ENCODE data around the gene FMO1. TPM values are rescaled to one million over a fixed set of nuclear protein-coding genes. Genes with fewer than 3 reads are reported as not detected.
A peak's percentile ranks its signal among the peaks of the same experiment; 100 is the strongest.

The FMO1 gene
- total RNA-seq, 1 donor from 2014 or later: 3.6 TPM

DNA sequence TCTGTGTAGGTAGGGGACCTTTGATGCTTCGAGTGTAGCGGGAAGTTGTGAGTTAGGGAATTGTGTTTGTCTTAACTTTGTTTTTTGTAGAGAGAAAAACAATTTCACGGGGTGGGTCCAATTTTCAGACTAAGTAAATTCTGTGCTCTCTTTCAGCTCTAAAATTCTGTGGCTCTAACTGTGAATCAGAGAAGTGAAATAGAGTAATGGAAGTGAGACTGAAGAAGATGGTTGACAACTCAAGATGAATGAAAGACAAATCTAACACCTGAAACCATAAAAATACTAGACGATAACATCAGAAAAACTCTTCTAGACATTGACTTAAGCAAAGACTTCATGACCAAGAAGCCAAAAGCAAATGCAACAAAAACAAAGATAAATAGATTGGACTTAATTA lies 4.4 kb upstream of the FMO1 start:
- peaks cover 9% of the 10 kb centered on the region for H3K36me3 Mint-ChIP-seq (ENCODE audit: unreplicated experiment)
- no peak overlapping the region for H3K27ac Mint-ChIP-seq (ENCODE audit: unreplicated experiment)
- peaks cover 3% of the 10 kb centered on the region for H3K4me1 Mint-ChIP-seq (ENCODE audit: unreplicated experiment)
- TF ChIP-seq, protein P1, sequence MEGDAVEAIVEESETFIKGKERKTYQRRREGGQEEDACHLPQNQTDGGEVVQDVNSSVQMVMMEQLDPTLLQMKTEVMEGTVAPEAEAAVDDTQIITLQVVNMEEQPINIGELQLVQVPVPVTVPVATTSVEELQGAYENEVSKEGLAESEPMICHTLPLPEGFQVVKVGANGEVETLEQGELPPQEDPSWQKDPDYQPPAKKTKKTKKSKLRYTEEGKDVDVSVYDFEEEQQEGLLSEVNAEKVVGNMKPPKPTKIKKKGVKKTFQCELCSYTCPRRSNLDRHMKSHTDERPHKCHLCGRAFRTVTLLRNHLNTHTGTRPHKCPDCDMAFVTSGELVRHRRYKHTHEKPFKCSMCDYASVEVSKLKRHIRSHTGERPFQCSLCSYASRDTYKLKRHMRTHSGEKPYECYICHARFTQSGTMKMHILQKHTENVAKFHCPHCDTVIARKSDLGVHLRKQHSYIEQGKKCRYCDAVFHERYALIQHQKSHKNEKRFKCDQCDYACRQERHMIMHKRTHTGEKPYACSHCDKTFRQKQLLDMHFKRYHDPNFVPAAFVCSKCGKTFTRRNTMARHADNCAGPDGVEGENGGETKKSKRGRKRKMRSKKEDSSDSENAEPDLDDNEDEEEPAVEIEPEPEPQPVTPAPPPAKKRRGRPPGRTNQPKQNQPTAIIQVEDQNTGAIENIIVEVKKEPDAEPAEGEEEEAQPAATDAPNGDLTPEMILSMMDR (IDR thresholded peaks at IDR 0.05): no peak
- no peak for DNase-seq (ENCODE audit: extremely low spot score, unreplicated experiment)
- peaks cover 22% of the 10 kb centered on the region for H3K9me3 Mint-ChIP-seq (ENCODE audit: unreplicated experiment)
- H3K27me3 Mint-ChIP-seq (ENCODE audit: unreplicated experiment): peaks cover 53% of the 10 kb centered on the region
- H3K4me3 Mint-ChIP-seq (ENCODE audit: unreplicated experiment): no peak overlapping the region

DNA sequence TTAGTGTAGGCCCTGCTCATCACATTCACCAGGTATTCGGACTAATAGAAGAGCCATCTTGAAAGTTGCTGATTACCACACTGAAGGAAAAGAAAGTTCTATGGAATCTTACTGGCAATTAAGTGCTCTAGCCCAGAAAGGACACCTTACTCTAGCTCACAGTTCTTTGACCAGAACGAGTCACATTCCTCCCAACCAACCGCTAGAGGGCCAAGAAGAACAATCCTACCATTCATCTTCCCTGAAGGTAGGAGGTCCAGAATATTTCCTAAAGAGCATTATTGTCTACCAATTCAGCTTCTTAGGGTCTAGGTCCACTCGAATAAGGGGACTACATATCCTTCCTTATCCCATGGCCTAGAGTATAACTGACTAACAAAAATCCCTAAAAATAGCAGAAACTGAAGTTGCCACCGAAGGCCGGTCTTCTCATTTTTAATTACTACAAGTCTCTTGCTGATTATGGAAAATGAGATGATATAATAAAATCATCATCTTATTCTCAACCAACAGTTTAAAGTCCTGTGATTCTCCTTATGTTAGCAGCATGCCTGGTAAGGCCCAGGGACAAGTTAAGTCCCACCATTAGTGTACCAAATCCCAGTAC lies 2.7 kb upstream of the FMO1 start:
- Mint-ChIP-seq H3K27me3 (ENCODE audit: unreplicated experiment) (peaks cover 49% of the 10 kb centered on the region), H3K36me3 (ENCODE audit: unreplicated experiment) (peaks cover 2% of the 10 kb centered on the region), H3K27ac (ENCODE audit: unreplicated experiment) (no peak overlapping the region), H3K9me3 (ENCODE audit: unreplicated experiment) (peaks cover 6% of the 10 kb centered on the region), H3K4me1 (ENCODE audit: unreplicated experiment) (peaks cover 6% of the 10 kb centered on the region), H3K4me3 (ENCODE audit: unreplicated experiment) (no peak overlapping the region)
- no peak for DNase-seq (ENCODE audit: extremely low spot score, unreplicated experiment)
- TF ChIP-seq, protein P1 (IDR thresholded peaks at IDR 0.05): peak; percentile 75

DNA sequence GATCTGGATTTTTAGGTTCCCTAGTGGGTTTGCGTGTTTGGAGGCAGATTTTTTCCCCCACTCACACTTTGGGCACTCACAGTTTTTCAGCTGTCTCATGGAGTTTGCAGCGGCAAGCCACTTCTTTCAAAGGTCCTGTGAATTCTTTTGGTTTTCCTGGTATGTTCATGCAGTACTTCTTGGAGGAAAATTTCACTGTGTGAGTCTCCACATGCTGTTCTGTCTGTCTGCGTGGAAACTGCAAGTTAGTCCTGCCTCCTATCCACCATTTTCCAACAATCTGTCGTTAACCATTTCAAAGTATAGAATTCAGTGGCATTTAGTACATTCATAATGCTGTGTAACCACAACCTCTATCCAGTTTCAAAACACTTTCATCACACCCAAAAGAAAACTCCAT lies 793 bp upstream of the FMO1 start:
- no peak overlapping the region for H3K27ac Mint-ChIP-seq (ENCODE audit: unreplicated experiment)
- H3K36me3 Mint-ChIP-seq (ENCODE audit: unreplicated experiment): peaks cover 2% of the 10 kb centered on the region
- TF ChIP-seq, protein P1 (IDR thresholded peaks at IDR 0.05): no peak
- DNase-seq (ENCODE audit: extremely low spot score, unreplicated experiment): no peak
- H3K27me3 Mint-ChIP-seq (ENCODE audit: unreplicated experiment): peaks cover 38% of the 10 kb centered on the region
- no peaks in the 10 kb centered on the region for H3K9me3 Mint-ChIP-seq (ENCODE audit: unreplicated experiment)
- H3K4me3 Mint-ChIP-seq (ENCODE audit: unreplicated experiment): no peak overlapping the region
- H3K4me1 Mint-ChIP-seq (ENCODE audit: unreplicated experiment): peaks cover 20% of the 10 kb centered on the region

DNA sequence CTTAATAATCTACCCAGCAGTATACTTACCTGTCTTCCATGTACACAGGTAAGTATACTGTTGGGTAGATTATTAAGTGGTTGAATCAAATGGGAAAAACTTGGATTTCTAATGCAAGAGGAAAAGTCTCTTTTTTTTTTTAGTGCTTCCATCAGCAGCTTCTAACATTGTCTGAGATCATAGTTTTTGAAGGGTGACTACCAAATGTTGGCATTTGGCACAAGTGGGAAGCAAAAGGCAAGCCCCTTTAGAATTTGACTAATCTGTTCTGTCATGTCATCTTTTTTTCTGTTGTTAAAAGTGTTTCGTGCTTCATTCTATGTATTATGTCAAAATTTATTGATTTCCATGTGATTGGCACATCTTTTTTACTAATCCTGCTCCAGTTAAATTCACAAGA lies 547 bp downstream of the FMO1 start:
- TF ChIP-seq, protein P1 (IDR thresholded peaks at IDR 0.05): no peak
- Mint-ChIP-seq H3K4me1 (ENCODE audit: unreplicated experiment) (peaks cover 23% of the 10 kb centered on the region), H3K27me3 (ENCODE audit: unreplicated experiment) (peaks cover 33% of the 10 kb centered on the region), H3K36me3 (ENCODE audit: unreplicated experiment) (no peaks in the 10 kb centered on the region), H3K9me3 (ENCODE audit: unreplicated experiment) (no peaks in the 10 kb centered on the region), H3K4me3 (ENCODE audit: unreplicated experiment) (no peak overlapping the region), H3K27ac (ENCODE audit: unreplicated experiment) (no peak overlapping the region)
- no peak for DNase-seq (ENCODE audit: extremely low spot score, unreplicated experiment)

DNA sequence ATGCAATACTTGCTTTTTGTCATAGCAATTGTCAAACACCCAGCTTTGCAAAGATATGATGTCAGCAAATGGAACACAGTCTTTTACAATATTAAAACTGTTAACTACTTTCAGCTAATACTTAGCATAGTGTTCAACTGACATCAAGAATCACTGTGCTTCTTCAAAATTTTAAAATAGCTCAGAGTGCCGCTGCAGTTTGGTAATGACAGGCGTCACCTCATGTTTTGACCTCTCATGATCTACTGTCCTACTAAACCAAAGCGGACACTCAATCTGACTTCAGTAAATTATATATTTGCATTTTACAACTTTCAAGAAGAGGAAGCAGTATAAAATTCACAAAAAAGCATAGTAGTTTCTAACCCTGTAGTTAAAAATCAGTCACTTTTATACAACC lies 2.0 kb downstream of the FMO1 start:
- Mint-ChIP-seq H3K27me3 (ENCODE audit: unreplicated experiment) (peaks cover 36% of the 10 kb centered on the region), H3K4me1 (ENCODE audit: unreplicated experiment) (peaks cover 23% of the 10 kb centered on the region), H3K36me3 (ENCODE audit: unreplicated experiment) (no peaks in the 10 kb centered on the region), H3K4me3 (ENCODE audit: unreplicated experiment) (peak overlapping the region; percentile 42), H3K27ac (ENCODE audit: unreplicated experiment) (no peak overlapping the region), H3K9me3 (ENCODE audit: unreplicated experiment) (no peaks in the 10 kb centered on the region)
- no peak for DNase-seq (ENCODE audit: extremely low spot score, unreplicated experiment)
- TF ChIP-seq, protein P1 (IDR thresholded peaks at IDR 0.05): no peak

Measured in osteocyte (in vitro differentiated cells).